Liver (tissue), 9 donors: Measurements from ENCODE around the gene MYLK2. TPM values are rescaled to one million over a fixed set of nuclear protein-coding genes. Genes with fewer than 3 reads are reported as not detected.

Experiments
- DNase-seq: peaks from one replicate; pipeline ENCODE4 v3.0.0-alpha.2; 2017; ENCODE audit warnings: low spot score
- H3K27ac ChIP-seq, 2 donors: one replicate each; pipeline ENCODE4 v1.7.0; 2013; ENCODE audit warnings: inconsistent platforms in 2 of 2, low read length in 2 of 2, control low read depth in 1 of 2, low read depth in 1 of 2, mild to moderate bottlenecking in 1 of 2
- H3K27me3 ChIP-seq, 4 donors: one replicate each; pipeline versions ENCODE4 v1.6.1 to v1.7.0; 2013; ENCODE audit warnings: low read length in 3 of 4, inconsistent platforms in 1 of 4, mild to moderate bottlenecking in 1 of 4, moderate library complexity in 1 of 4; ENCODE audit not compliant: control insufficient read depth in 4 of 4, insufficient read depth in 4 of 4
- H3K36me3 ChIP-seq, 4 donors: one replicate each; pipeline versions ENCODE4 v1.6.1 to v1.7.0; 2013; ENCODE audit warnings: low read length in 3 of 4, mild to moderate bottlenecking in 3 of 4, low read depth in 1 of 4, moderate library complexity in 1 of 4; ENCODE audit not compliant: control insufficient read depth in 4 of 4, insufficient read depth in 3 of 4
- H3K4me1 ChIP-seq, 4 donors: one replicate each; pipeline versions ENCODE4 v1.6.1 to v1.7.0; 2013; ENCODE audit warnings: low read length in 3 of 4, mild to moderate bottlenecking in 3 of 4, moderate library complexity in 1 of 4; ENCODE audit not compliant: control insufficient read depth in 4 of 4, insufficient read depth in 4 of 4
- H3K4me3 ChIP-seq, 3 donors: one replicate each; pipeline versions ENCODE4 v1.6.1 to v1.7.0; 2013; ENCODE audit warnings: low read length in 3 of 3, control low read depth in 1 of 3, low read depth in 1 of 3, mild to moderate bottlenecking in 1 of 3
- H3K9ac ChIP-seq, 2 donors: one replicate each; pipeline ENCODE4 v1.7.0; 2013; ENCODE audit warnings: low read length in 2 of 2, mild to moderate bottlenecking in 2 of 2, moderate library complexity in 2 of 2, control low read depth in 1 of 2, low read depth in 1 of 2
- H3K9me3 ChIP-seq, 4 donors: one replicate each; pipeline versions ENCODE4 v1.6.1 to v1.7.0; 2013; ENCODE audit warnings: low read length in 3 of 4; ENCODE audit not compliant: control insufficient read depth in 4 of 4
- ATF3 ChIP-seq: IDR thresholded peaks from 2 replicates; pipeline ENCODE4 v1.6.1; 2016; ENCODE audit warnings: antibody characterized with exemption
- CTCF ChIP-seq: fragments of 150-350 bp; IDR thresholded peaks from 2 replicates; pipeline ENCODE4 v1.5.1; 2017; ENCODE audit warnings: improper control_type of control experiment, low read depth, low read length; ENCODE audit not compliant: missing input control
- EGR1 ChIP-seq, 2 donors: IDR thresholded peaks; 2 replicates each; pipeline ENCODE4 v1.6.1; 2016 to 2018; ENCODE audit warnings: antibody characterized with exemption in 2 of 2, low read depth in 2 of 2
- FOXA1 ChIP-seq: IDR thresholded peaks from 2 replicates; pipeline ENCODE4 v1.6.1; 2016; ENCODE audit warnings: antibody characterized with exemption
- FOXA2 ChIP-seq: IDR thresholded peaks from 2 replicates; pipeline ENCODE4 v1.6.1; 2016; ENCODE audit warnings: antibody characterized with exemption
- GABPA ChIP-seq, 2 donors: IDR thresholded peaks in 1 of 2; conservative IDR thresholded peaks in 1 of 2; 2 replicates each; pipeline ENCODE4 v1.6.1; 2016; ENCODE audit warnings: antibody characterized with exemption in 2 of 2, mild to moderate bottlenecking in 1 of 2, moderate library complexity in 1 of 2
- HNF4A ChIP-seq, 2 donors: conservative IDR thresholded peaks; 2 replicates each; pipeline ENCODE4 v1.6.1; 2016; ENCODE audit warnings: antibody characterized with exemption in 2 of 2, mild to moderate bottlenecking in 2 of 2
- NR2F2 ChIP-seq: IDR thresholded peaks from 2 replicates; pipeline ENCODE4 v1.6.1; 2016; ENCODE audit warnings: antibody characterized with exemption
- RAD21 ChIP-seq, 2 donors: IDR thresholded peaks; 2 replicates each; pipeline ENCODE4 v1.6.1; 2016; ENCODE audit warnings: antibody characterized with exemption in 2 of 2, mild to moderate bottlenecking in 2 of 2
- REST ChIP-seq: IDR thresholded peaks from 2 replicates; pipeline ENCODE4 v1.6.1; 2016; ENCODE audit warnings: antibody characterized with exemption, mild to moderate bottlenecking
- RXRA ChIP-seq, 2 donors: IDR thresholded peaks; 2 replicates each; pipeline ENCODE4 v1.6.1; 2017 to 2018; ENCODE audit warnings: antibody characterized with exemption in 2 of 2, mild to moderate bottlenecking in 1 of 2
- TAF1 ChIP-seq: conservative IDR thresholded peaks from 2 replicates; pipeline ENCODE4 v1.6.1; 2016; ENCODE audit warnings: antibody characterized with exemption, mild to moderate bottlenecking
- ZBTB33 ChIP-seq: IDR thresholded peaks from 2 replicates; pipeline ENCODE4 v1.6.1; 2016; ENCODE audit warnings: antibody characterized with exemption
- WGBS: extraction: QIAGEN DNeasy Blood & Tissue Kit; methylation state at CpG from one replicate; pipeline ENCODE4 v1.1.7; 2013; 5-methylcytosine and 5-hydroxymethylcytosine counted together
- polyA plus RNA-seq, 2 donors: library from polyadenylated mRNA; stranded (reverse) in 1 of 2; unstranded in 1 of 2; fragments of 200-250 nt in 1 of 2; fragments of >200 nt in 1 of 2; fragmentation: Nextera tagmentation in 1 of 2; extraction: Ambion mirVana in 1 of 2; gene quantifications; one replicate each; pipeline versions ENCODE4 v1.2.1 to v1.2.3, GENCODE V29; 2013 to 2015
- total RNA-seq, 2 donors: library from RNA; depleted of rRNA; stranded (reverse); fragments of >200 nt; gene quantifications; one replicate each; pipeline ENCODE4 v1.2.3, GENCODE V29; 2014
- donor health status: healthy.
- donor health status: healthy.
- donor health status: healthy.
- donor health status: healthy.
- donor health status: healthy.

Gene MYLK2
- total and polyA plus RNA-seq, 4 donors = 0.08 to 0.19 TPM; not detected in 2

GRCh38 chr20:31769681-31770080 is 49.5 kb upstream of the MYLK2 start (continued):
- TF ChIP-seq CTCF = no peak

GRCh38 chr20:31770243-31770642 is 48.9 kb upstream of the MYLK2 start:
- Histone ChIP-seq H3K36me3 (no peaks in the 10 kb centered on the region), H3K9ac (no peak overlapping the region), H3K27me3 (no peaks in the 10 kb centered on the region), H3K9me3 (no peaks in the 10 kb centered on the region), H3K4me3 (no peak overlapping the region), H3K27ac (no peak overlapping the region), H3K4me1 (no peaks in the 10 kb centered on the region)
- no peak for DNase-seq
- TF ChIP-seq FOXA2 = no peak
- no peak for TF ChIP-seq GABPA (IDR thresholded peaks at IDR 0.05 in 1 of 2, conservative IDR thresholded peaks at IDR 0.05 in 1 of 2)
- no peak for TF ChIP-seq NR2F2
- TF ChIP-seq ATF3 = no peak
- TF ChIP-seq HNF4A (conservative IDR thresholded peaks at IDR 0.05) = no peak
- no peak for TF ChIP-seq FOXA1
- TF ChIP-seq EGR1 (IDR thresholded peaks at IDR 0.05; ENCODE audit: low read depth in 2 of 2) = no peak
- no peak for TF ChIP-seq TAF1
- no peak for TF ChIP-seq REST
- TF ChIP-seq RXRA (IDR thresholded peaks at IDR 0.05) = no peak
- TF ChIP-seq ZBTB33 = no peak
- 80% methylated on average over 1 of the region's 1 CpG for WGBS

- Histone ChIP-seq H3K4me3 (no peak overlapping the region), H3K27me3 (no peaks in the 10 kb centered on the region), H3K4me1 (no peaks in the 10 kb centered on the region), H3K36me3 (peaks cover 0 to 6% (median 3%) of the 10 kb centered on the region in 4 donors), H3K9me3 (no peaks in the 10 kb centered on the region), H3K27ac (no peak overlapping the region), H3K9ac (no peak overlapping the region)
- no peak for DNase-seq
- TF ChIP-seq REST (no peak), RXRA (IDR thresholded peaks at IDR 0.05) (no peak), ZBTB33 (no peak), ATF3 (no peak), EGR1 (IDR thresholded peaks at IDR 0.05; ENCODE audit: low read depth in 2 of 2) (no peak), GABPA (IDR thresholded peaks at IDR 0.05 in 1 of 2, conservative IDR thresholded peaks at IDR 0.05 in 1 of 2) (no peak), RAD21 (IDR thresholded peaks at IDR 0.05) (no peak)
- 95% methylated on average over 1 of the region's 1 CpG for WGBS
Measured at GRCh38 chr20:31774408-31774807, 44.7 kb upstream of the MYLK2 start.
